Mesenteric fat pad (tissue), 1 donor: ENCODE measurements around the gene PFKL. TPM values are rescaled to one million over a fixed set of nuclear protein-coding genes. Genes with fewer than 3 reads are reported as not detected.
"Not testable (repeated sequence)": the region's sequence is repeated elsewhere in the genome, so short reads cannot be mapped to it uniquely, and the experiment has no call there.

Experiments used
- DNase-seq: peaks from one replicate; pipeline ENCODE4 v3.0.0-alpha.2; 2020; ENCODE audit warnings: low spot score
- total RNA-seq: library from RNA; stranded (reverse); fragmentation: NEBNext Ultra II Directional; extraction: Animal tissue kit (Norgen Biotek cat#: 25700); gene quantifications from one replicate; pipeline ENCODE4 v1.2.1, GENCODE V29; 2021
- donor health status: DM: yes; HTN: yes; CAD: no.

Gene PFKL
- total RNA-seq, 1 donor from 2014 or later: 113 TPM

- no peak for DNase-seq
Measured at GRCh38 chr21:44293551-44294231, 6.2 kb upstream of the PFKL start.

GRCh38 chr21:44294391-44295162 is 5.3 kb upstream of the PFKL start:
- no peak for DNase-seq

GRCh38 chr21:44295163-44295573 is 4.7 kb upstream of the PFKL start:
- DNase-seq: no peak

GRCh38 chr21:44295646-44296045 is 4.2 kb upstream of the PFKL start:
- DNase-seq: no peak

- no peak for DNase-seq
Measured at GRCh38 chr21:44296103-44296519, 3.7 kb upstream of the PFKL start.

- DNase-seq: no peak
Measured at GRCh38 chr21:44296916-44297315, 2.9 kb upstream of the PFKL start.

- peak; percentile 94 for DNase-seq
Measured at GRCh38 chr21:44297525-44298290, 2.1 kb upstream of the PFKL start.

- DNase-seq: no peak
Measured at GRCh38 chr21:44298301-44298700, 1.6 kb upstream of the PFKL start.

GRCh38 chr21:44299085-44299457 is 782 bp upstream of the PFKL start:
- DNase-seq: no peak

GRCh38 chr21:44300262-44300959 is 558 bp downstream of the PFKL start:
- peak; percentile 94 for DNase-seq

GRCh38 chr21:44301141-44301540 is 1.3 kb downstream of the PFKL start:
- no peak for DNase-seq

- no peak for DNase-seq
Measured at GRCh38 chr21:44301961-44302406, 2.1 kb downstream of the PFKL start.

GRCh38 chr21:44302573-44303401 is 2.9 kb downstream of the PFKL start:
- DNase-seq: not testable (repeated sequence)

- DNase-seq: no peak
Measured at GRCh38 chr21:44303490-44303981, 3.7 kb downstream of the PFKL start.

- DNase-seq: no peak
Measured at GRCh38 chr21:44304011-44304616, 4.3 kb downstream of the PFKL start.

GRCh38 chr21:44304877-44305293 is 5.0 kb downstream of the PFKL start:
- no peak for DNase-seq

- DNase-seq: no peak
Measured at GRCh38 chr21:44305691-44306090, 5.8 kb downstream of the PFKL start.

GRCh38 chr21:44306936-44307704 is 7.3 kb downstream of the PFKL start:
- DNase-seq: no peak
